GM18507 (cell line): Measurements from ENCODE around the gene GPR27.

Experiments
- DNase-seq: peaks from one replicate; pipeline ENCODE4 v3.0.0; 2011; ENCODE audit warnings: low read depth; ENCODE audit not compliant: insufficient read length; ENCODE audit errors: extremely low spot score
- FAIRE-seq: peaks from 2 replicates; lab custom pipeline; 2011; peaks lifted over from hg19 to GRCh38; lab: Jason Lieb, UNC

GPR27 gene, protein sequence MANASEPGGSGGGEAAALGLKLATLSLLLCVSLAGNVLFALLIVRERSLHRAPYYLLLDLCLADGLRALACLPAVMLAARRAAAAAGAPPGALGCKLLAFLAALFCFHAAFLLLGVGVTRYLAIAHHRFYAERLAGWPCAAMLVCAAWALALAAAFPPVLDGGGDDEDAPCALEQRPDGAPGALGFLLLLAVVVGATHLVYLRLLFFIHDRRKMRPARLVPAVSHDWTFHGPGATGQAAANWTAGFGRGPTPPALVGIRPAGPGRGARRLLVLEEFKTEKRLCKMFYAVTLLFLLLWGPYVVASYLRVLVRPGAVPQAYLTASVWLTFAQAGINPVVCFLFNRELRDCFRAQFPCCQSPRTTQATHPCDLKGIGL

DNA sequence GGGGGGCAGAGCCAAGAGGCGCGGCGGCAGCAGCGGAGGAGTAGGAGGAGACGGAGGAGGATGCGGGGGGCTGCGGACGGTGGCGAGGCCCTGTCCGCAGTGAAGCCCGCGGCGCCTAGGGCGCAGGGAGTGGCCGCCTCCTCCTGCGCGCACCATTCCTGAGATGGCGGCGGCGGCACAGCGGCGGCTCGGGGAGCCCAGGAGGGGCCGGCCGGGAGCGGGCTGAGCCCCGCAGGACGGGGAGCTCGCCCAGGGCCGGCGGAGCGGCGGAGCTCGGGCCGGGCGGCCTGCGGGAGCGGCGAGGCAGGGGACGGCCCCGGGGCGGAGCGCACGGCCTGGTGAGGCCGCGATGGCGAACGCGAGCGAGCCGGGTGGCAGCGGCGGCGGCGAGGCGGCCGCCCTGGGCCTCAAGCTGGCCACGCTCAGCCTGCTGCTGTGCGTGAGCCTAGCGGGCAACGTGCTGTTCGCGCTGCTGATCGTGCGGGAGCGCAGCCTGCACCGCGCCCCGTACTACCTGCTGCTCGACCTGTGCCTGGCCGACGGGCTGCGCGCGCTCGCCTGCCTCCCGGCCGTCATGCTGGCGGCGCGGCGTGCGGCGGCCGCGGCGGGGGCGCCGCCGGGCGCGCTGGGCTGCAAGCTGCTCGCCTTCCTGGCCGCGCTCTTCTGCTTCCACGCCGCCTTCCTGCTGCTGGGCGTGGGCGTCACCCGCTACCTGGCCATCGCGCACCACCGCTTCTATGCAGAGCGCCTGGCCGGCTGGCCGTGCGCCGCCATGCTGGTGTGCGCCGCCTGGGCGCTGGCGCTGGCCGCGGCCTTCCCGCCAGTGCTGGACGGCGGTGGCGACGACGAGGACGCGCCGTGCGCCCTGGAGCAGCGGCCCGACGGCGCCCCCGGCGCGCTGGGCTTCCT, at the start of gene GPR27:
TSS of gene GPR27 (plus strand) at position 155 of the 909 bp plus-strand sequence. CDS start at position 350, 195 bp downstream.
- no peak for DNase-seq
- FAIRE-seq = no peak

DNA sequence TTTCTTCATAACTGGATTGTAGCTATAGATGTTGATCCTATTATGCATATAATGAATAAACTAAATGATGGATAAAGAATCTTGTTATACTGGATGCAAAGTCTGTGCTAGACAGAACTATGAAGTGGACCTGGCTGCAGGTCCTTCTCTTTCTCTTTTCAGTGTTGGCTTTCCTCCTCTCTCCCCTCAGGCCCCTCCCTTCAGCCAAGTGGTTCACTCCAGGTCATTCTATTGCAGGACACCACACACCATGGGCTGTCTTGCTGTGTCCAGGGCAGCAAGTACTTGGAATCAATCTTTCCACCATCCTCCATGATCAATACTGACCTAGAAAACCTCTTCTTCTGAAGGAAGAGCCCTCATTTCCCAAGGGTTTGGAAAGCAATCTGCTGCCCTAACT, 48.7 kb upstream of the GPR27 start:
- no peak for FAIRE-seq
- DNase-seq = no peak

DNA sequence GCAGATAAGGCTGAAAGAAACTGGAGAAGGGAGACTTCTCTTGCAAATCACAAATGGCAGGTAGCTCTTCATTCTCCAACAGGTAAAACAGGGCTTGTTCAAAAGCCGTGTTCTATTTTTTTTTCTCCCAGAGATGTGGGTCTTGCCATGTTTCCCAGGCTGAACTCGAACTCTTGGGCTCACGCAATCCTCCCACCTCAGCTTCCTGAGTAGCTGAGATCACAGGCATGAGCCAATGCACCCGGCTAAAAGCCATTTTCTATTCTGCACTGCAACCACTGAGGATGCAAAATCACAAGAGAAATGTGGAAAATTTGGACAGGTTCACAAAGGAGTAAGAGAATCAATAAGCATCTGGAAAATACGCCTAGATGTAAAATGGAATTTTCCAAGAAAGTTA, 48.0 kb upstream of the GPR27 start:
- DNase-seq (no peak), FAIRE-seq (no peak)

DNA sequence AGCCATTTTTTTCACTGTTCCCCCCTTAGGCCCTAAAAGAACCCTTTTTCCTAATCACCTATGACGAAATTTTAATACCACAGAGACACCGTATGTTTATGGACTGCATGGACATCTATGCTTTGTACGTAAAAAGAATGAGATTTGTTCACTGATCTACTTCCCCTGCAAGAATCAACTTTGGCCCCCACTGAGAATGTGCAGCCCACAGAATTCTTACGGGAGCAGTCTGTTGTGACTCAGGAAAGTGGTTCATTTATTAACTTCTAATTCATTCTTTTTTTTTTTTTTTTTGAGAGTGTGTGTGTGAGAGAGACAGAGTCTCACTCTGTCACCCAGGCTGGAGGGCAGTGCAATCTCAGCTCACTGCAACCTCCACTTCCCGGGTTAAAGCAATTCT, 46.1 kb upstream of the GPR27 start:
- DNase-seq = no peak
- FAIRE-seq = no peak

DNA sequence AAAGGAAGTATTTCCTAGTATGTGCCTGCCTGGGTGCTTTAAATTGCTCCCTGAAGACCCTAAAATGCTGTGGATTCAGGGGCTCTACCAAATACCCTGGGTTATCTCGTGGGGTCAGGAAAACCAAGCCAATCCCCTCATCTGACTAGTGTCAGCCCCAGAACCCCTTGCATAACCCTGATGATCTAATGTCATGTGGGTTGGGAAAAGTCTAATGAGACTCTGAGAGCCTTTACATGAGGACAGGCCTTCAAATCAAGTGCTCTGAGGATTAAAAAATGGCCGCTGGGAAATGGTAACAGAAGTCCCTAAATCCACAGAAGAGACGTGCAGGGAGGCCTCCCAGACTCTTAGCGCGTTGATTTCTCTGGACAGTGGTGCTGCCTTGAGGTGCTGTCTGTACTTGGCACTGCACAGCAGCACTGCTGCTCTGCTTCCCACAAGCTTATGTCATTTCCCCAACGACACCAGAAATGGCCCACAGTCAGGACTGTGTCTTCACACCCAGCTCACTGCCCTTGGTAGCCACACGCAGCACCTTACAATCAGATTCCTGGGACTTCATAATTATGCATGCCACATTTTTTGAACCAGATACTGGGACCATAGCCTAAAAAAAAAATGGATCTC, 45.1 kb upstream of the GPR27 start:
- DNase-seq (no peak), FAIRE-seq (no peak)

DNA sequence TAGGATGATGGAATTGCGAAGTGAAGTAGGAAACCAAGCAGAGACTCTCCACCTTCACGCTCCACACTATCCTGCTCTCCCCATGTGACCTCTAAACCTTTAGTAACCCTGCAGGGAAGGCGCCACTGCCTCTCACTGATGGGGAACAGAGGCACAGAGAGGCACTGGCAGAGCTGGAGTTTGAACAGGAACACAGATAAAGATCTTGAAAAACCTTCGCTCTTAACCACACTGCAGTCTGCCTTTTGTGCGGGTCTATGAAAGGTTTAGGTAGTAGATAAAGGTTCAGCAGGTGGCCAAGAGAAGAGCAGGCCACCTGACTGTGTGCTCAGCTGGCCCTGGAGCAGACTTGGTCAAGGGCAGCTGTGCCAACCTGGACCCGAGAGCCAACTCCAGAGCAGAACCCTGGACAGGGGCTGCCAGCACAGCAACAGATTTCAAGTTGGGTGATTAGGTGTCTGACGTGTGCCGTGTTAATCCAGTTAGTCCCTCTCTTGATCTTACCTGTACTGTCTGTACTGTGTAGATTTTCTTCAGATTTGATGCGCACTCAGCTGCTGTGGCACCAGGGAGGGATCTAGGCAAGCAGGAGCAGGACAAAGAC, 43.6 kb upstream of the GPR27 start:
- FAIRE-seq (no peak), DNase-seq (no peak)

DNA sequence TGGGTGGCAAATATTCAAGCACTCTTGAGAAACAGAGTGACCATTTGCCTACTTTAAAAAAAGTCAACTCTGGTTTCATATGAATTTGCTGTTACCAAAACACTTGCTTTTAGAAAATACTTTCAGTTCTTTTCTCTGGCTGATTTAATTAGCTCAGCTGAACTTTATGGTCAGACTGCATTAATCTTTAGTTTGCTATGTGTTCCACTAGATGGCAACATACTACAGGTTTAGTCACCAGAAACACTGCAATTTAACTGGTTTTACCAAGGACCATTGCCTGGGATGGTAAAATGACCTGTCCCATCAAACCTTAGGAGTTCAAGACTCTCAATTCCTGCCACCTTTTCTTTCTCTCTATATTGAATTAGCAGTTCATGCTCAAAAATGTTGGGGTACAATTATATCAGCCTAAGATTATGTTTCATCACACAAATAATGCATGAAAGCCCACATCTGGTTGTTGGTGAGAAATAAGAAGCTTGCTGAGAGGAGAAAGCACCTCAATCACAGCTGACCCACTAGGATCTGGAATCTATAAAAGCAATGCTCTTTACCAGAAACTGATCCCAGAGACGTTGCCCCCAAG, 42.7 kb upstream of the GPR27 start:
- FAIRE-seq (peak; percentile 87), DNase-seq (peak; percentile 17)

DNA sequence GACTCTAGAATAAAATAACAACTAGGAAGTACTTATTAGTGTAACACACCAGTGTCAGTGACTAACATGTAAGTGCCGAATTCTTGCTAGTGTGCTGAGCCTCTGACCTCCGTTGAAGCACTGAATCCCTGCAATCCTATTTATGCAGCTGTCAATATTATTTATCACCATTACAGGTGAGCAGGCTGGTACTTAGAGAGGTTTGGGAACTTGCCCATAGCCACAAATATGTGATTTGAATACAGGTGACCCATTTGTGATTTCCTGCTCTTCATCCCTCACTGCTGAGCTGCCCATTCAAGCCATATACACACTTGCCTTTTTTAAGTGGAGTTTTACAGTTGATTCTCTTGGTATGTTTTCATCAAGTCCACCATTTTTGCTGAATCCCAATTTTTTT, 40.6 kb upstream of the GPR27 start:
- DNase-seq = no peak

DNA sequence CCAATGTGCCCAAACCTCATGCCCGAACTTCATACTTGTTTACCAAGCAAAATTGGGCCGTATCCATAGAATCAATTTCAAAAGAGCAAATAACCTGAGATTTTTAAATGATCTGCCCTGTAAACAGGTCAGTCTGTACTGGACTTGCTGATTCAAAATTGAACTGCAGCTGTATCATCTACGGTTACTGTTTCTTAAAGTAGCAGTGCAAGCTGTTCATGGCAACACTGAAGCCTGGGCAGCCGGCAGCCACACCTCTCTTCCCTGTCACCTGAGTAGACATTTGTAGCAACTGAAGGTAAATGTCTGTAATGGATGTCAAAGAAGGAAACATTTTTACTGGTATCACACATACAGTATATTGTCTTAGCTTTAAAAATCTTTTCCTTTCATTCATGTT, 39.1 kb upstream of the GPR27 start:
- FAIRE-seq (no peak), DNase-seq (no peak)

More for the DNA sequence above, 40.6 kb upstream of the GPR27 start:
- FAIRE-seq = no peak

DNA sequence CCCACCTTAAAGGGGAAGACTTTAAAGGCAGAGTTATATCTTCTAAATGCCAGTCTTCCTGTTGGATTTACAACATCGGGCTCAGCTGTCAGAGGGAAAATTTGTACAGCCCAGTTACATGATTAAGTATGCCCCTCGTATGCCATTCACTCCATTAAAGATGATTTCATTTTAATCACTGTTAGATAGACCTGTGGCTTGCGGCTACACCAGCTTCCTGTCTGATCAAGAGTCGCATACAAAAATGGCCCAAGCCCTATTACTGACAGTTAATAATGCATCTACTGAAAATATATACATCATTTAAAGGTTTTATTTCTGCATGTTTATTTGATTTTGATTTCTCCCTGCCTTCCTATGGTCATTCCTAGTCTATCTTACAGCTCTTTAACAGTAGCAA, 35.6 kb upstream of the GPR27 start:
- DNase-seq (no peak), FAIRE-seq (no peak)

DNA sequence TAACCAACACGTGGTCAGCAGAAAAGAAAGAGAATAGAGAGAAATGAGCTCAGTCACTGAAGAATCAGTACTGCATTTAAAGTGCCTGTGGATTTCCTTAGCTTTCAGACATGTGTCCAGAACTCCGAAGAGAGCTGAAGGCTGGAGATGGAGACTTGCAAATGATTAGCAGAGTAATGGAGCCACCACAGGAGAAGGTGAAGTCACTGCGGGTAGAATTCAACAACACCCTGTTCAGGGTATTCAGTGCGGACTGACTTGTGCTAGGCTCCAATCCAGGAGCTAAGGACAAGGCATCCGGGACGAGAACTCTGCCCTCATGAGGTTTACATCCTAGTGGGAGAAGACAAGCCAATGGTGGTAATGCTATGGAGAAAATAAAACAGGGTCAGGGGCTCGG, 32.7 kb upstream of the GPR27 start:
- DNase-seq (no peak), FAIRE-seq (no peak)

DNA sequence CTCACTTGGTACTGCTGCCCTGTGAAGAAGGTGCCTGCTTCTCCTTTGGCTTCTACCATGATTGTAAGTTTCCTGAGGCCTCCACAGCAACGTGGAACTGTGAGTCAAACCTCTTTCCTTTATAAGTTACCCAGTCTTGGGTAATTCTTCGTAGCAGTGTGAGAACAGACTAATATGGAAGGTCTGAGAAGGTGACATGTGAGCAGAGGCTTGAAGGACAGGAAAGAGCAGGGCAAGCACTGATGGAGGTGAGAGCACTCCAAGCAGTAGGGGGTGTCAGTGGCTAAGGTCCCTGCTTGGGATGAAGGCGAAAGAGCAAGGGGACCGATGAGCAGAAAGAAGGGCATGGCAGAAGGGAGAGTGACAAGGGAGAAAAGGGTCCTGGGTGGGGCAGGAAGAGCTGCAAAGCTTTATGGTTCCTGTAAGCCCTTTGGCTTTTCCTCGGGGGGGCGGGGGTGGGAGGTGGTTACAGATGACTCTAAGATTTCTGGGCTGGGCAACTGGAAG, 32.0 kb upstream of the GPR27 start:
- no peak for DNase-seq

DNA sequence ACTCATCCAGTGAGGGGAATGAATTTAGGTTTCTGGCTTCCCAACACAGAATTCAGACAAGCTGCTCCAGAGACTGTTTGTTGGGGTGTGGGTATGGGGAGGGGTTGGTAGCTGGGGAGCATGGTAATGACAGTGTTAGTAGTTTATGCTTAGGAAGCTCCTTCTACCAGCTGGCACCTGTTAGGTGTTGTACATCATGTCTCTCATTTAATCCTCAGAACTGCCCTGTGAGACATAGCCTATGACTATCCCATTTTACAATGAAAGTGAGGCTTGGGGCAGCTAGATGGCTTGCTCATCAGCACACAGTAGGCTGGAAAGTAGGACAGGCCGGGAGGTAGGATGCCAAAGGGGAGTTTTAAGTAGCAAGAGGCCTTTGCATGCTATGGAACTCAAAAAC, 31.0 kb upstream of the GPR27 start:
- FAIRE-seq = no peak
- no peak for DNase-seq

More for the DNA sequence above, 32.0 kb upstream of the GPR27 start:
- no peak for FAIRE-seq

DNA sequence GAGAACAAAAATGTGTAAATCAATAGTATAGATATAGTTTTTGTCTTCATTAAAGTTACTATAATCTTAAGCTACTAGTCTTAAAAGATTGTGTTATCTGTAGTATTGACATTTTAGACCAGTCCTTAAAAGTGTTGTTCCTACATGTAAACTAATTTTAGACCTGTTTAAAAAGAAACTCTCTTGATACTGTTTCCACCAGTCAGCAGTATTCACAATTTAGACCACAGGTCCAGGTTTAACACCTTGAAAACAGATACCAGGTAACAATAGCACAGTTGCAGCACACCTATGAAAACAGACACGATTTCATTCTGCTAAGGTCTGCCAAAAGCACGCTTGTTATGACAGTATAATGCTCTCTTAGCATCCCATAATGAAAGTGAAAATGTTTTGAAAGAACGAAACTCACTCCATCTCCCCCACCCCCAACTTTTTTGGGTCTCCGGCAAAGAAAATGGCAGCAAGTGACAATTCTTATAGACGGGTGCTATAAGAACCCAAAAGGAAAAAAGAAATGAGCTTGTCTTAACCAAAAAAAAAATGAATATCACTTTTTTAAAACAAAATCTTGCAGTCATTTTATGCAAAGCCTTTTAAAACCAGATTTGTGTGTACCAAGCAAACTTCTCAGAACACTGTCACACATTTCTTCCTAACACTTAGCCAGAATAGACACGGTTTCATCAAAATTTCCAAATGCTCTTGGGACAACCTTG, 30.0 kb upstream of the GPR27 start:
- peak; percentile 47 for FAIRE-seq

DNA sequence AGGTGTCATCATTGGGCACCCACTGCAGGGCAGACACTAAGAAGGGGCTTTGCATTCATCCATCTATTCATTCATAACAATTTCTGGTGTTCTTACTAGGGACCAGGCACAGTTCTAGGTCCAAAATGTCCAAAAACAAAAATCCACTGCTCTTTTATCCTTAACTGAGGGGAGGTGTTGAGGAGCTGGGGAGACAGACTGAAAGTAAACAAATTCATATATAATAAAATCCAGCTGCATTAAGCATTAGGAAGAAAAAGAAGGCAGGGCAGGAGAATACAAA, 29.5 kb upstream of the GPR27 start:
- FAIRE-seq = no peak

More for the DNA sequence above, 30.0 kb upstream of the GPR27 start:
- no peak for DNase-seq

DNA sequence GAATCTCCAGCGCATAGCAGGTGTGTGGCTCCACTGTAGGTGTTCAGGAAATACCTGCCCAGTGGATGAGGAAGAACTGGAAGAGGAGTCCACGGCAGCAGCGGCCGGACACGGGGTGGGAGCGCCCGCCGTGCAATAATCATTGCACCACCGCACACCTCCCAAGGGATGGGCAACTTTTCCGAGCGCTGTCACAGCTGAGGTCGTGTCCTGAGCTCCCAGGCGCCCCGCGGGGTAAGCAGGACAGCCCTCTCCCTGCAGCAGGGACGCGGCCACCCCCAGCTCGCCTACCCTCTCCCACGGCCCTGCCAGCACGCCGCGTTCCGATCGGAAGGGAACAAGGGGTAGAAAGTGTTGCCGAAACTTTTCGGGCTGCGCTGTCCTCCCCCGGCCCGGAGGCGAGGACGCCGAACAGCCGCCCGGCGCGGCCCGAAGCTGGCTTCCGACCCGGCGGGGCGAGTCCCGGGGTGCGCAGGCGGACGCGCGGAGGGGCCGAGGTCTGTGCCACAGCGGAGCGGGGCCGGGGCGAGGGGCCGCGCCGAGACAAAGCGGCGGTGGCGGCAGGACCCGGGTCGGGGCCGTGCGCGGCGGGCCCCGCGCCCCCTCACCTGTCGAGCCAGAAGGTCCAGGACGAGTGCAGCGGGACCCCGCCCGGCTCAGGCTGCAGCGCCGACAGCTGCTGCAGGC, 28.9 kb upstream of the GPR27 start:
- no peak for FAIRE-seq
- peak; percentile 4 for DNase-seq

More for the DNA sequence above, 29.5 kb upstream of the GPR27 start:
- no peak for DNase-seq

DNA sequence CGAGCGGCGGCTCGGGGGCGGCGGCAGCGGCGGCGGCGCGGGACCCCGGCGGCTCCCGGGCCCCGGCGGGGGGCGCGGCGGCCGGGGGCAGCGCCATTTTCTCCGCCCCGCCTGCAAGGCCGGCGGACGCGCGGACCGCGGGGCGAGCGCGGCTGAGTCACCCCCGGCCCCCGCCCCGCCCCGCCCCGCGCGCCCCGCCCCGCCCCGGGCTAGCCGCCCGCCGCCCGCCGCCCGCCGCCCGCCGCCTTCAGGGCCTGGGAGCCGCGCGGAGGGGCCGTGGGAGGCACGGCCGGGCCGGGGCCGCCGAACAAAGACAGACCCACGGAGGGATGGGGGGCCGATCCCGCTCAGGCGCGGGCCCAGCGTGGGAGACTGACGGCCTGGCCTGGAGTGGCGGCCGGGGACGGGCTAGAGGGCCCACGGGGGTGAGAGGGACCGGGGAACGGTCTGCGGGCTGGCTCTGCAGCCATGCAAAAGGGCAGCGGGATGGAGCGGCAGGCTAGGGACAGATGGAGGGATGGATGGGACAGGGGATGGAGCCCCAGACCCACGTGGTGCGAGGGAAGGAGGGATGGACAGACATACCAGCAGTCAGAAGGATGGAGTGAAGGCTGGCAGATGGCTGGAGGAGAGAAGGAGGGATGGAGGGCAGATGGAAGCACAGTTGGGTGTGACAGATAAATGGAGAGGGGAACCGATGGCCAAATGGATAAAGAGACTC, 28.2 kb upstream of the GPR27 start, which contains the start of gene EIF4E3:
TSS of gene EIF4E3 (minus strand) at position 132 of the 721 bp plus-strand sequence. CDS start at position 97, 35 bp downstream.
- DNase-seq = peak; percentile 12
- no peak for FAIRE-seq
